NCI-H2107 treated with DMSO at 0.1 percent for 48 hours (cell line): ENCODE measurements around the gene GRAMD1C.
"Not testable (repeated sequence)": the region's sequence is repeated elsewhere in the genome, so short reads cannot be mapped to it uniquely, and the experiment has no call there.

Source experiments
- DNase-seq: peaks from one replicate; lab custom pipeline; 2025; ENCODE audit not compliant: unreplicated experiment; lab: John Stamatoyannopoulos, UW

Gene GRAMD1C

GRCh38 chr3:113850391-113850790 is 11.8 kb downstream of the GRAMD1C start:
- DNase-seq, result not testable (repeated sequence)

- DNase-seq, result no peak
Observed at GRCh38 chr3:113852506-113852905, 13.9 kb downstream of the GRAMD1C start.

- no peak for DNase-seq
Observed at GRCh38 chr3:113867506-113867905, 28.9 kb downstream of the GRAMD1C start.

- DNase-seq, result no peak
Observed at GRCh38 chr3:113873293-113873692, 34.7 kb downstream of the GRAMD1C start.

GRCh38 chr3:113873814-113874526 is 35.4 kb downstream of the GRAMD1C start:
- no peak for DNase-seq

- DNase-seq, result no peak
Observed at GRCh38 chr3:113878403-113878802, 39.8 kb downstream of the GRAMD1C start.

GRCh38 chr3:113885050-113885449 is 46.5 kb downstream of the GRAMD1C start:
- no peak for DNase-seq

GRCh38 chr3:113890256-113890900 is 51.8 kb downstream of the GRAMD1C start:
- no peak for DNase-seq

GRCh38 chr3:113894927-113895326 is 56.3 kb downstream of the GRAMD1C start:
- no peak for DNase-seq

- DNase-seq, result no peak
Observed at GRCh38 chr3:113895964-113896363, 57.4 kb downstream of the GRAMD1C start.

- DNase-seq, result no peak
Observed at GRCh38 chr3:113896930-113897329, 58.3 kb downstream of the GRAMD1C start.

- no peak for DNase-seq
Observed at GRCh38 chr3:113897373-113897777, 58.8 kb downstream of the GRAMD1C start.

- DNase-seq, result no peak
Observed at GRCh38 chr3:113898892-113899291, 60.3 kb downstream of the GRAMD1C start.

GRCh38 chr3:113906568-113907140 is 68.1 kb downstream of the GRAMD1C start:
- DNase-seq, result no peak

GRCh38 chr3:113908133-113908532 is 69.5 kb downstream of the GRAMD1C start:
- DNase-seq, result no peak

GRCh38 chr3:113910966-113911365 is 72.4 kb downstream of the GRAMD1C start:
- DNase-seq, result no peak

GRCh38 chr3:113912552-113913236 is 74.1 kb downstream of the GRAMD1C start:
- peak; percentile 88 for DNase-seq

- no peak for DNase-seq
Observed at GRCh38 chr3:113914646-113915045, 76.1 kb downstream of the GRAMD1C start.

GRCh38 chr3:113927556-113927955 is 89.0 kb downstream of the GRAMD1C start:
- DNase-seq, result no peak

GRCh38 chr3:113946831-113947230 is 108.2 kb downstream of the GRAMD1C start:
- no peak for DNase-seq

- peak; percentile 26 for DNase-seq
Observed at GRCh38 chr3:113947372-113948014, 108.9 kb downstream of the GRAMD1C start, which contains the start of gene ZDHHC23. TSS of gene ZDHHC23 (plus strand) at chr3:113948013. CDS start at chr3:113948803, 790 bp downstream.
